HepG2 (cell line): ENCODE measurements around the gene BAZ1A. TPM values are rescaled to one million over a fixed set of nuclear protein-coding genes. Genes with fewer than 3 reads are reported as not detected.

Experiments used
- AGO1 ChIP-seq: fragments of 200-400 bp; formaldehyde crosslinking; IDR thresholded peaks from 2 replicates; pipeline ENCODE4 v1.6.1; 2017; ENCODE audit warnings: mild to moderate bottlenecking, low read depth, low read length, moderate library complexity; ENCODE audit not compliant: poor library complexity, severe bottlenecking
- FOXJ3 ChIP-seq: sonication (generic); formaldehyde crosslinking; IDR thresholded peaks from 2 replicates; pipeline ENCODE4 v1.4.0; 2020; ENCODE audit warnings: missing genetic modification reagents, mild to moderate bottlenecking, borderline replicate concordance
- GMEB1 ChIP-seq: sonication (generic); formaldehyde crosslinking; IDR thresholded peaks from 2 replicates; pipeline ENCODE4 v1.5.1; 2020; ENCODE audit warnings: missing genetic modification reagents, mild to moderate bottlenecking, borderline replicate concordance
- ISL2 ChIP-seq: sonication (generic); formaldehyde crosslinking; IDR thresholded peaks from 2 replicates; pipeline ENCODE4 v1.5.0; 2020; ENCODE audit warnings: missing genetic modification reagents
- MAFG ChIP-seq: sonication (generic); formaldehyde crosslinking; IDR thresholded peaks from 2 replicates; pipeline ENCODE4 v1.5.1; 2020; ENCODE audit warnings: mild to moderate bottlenecking, missing genetic modification reagents
- RELA ChIP-seq: sonication (generic); formaldehyde crosslinking; IDR thresholded peaks from 2 replicates; pipeline ENCODE4 v1.4.0; 2020; ENCODE audit warnings: missing genetic modification reagents
- SMYD3 ChIP-seq: sonication (generic); formaldehyde crosslinking; IDR thresholded peaks from 2 replicates; pipeline ENCODE4 v1.8.1; 2023; ENCODE audit warnings: mild to moderate bottlenecking, missing genetic modification reagents
- YEATS4 ChIP-seq: sonication (generic); formaldehyde crosslinking; IDR thresholded peaks from 2 replicates; pipeline ENCODE4 v1.4.0; 2020; ENCODE audit warnings: missing genetic modification reagents, borderline replicate concordance
- ZBTB8A ChIP-seq: sonication (generic); formaldehyde crosslinking; IDR thresholded peaks from 2 replicates; pipeline ENCODE4 v1.4.0; 2020; ENCODE audit warnings: mild to moderate bottlenecking, low read depth, missing genetic modification reagents, borderline replicate concordance
- ZFY ChIP-seq: sonication (generic); formaldehyde crosslinking; IDR thresholded peaks from 2 replicates; pipeline ENCODE4 v1.4.0; 2020; ENCODE audit warnings: missing genetic modification reagents
- ZHX1 ChIP-seq: sonication (generic); formaldehyde crosslinking; IDR thresholded peaks from 2 replicates; pipeline ENCODE4 v1.8.1; 2022; ENCODE audit warnings: low read depth, mild to moderate bottlenecking, missing genetic modification reagents
- ZNF263 ChIP-seq: sonication (generic); formaldehyde crosslinking; IDR thresholded peaks from 2 replicates; pipeline ENCODE4 v1.4.0; 2020; ENCODE audit warnings: missing genetic modification reagents
- ZNF33B ChIP-seq: sonication (generic); formaldehyde crosslinking; IDR thresholded peaks from 2 replicates; pipeline ENCODE4 v1.5.1; 2020; ENCODE audit warnings: mild to moderate bottlenecking, missing genetic modification reagents
- ZNF761 ChIP-seq: sonication (generic); formaldehyde crosslinking; conservative IDR thresholded peaks from 2 replicates; pipeline ENCODE4 v1.4.0; 2020; ENCODE audit warnings: mild to moderate bottlenecking, missing genetic modification reagents
- ZNF792 ChIP-seq: IDR thresholded peaks from 2 replicates; pipeline ENCODE4 v1.6.1; 2016
- ZUFSP ChIP-seq: sonication (generic); formaldehyde crosslinking; IDR thresholded peaks from 2 replicates; pipeline ENCODE4 v1.9.0; 2021; ENCODE audit warnings: missing genetic modification reagents, mild to moderate bottlenecking, borderline replicate concordance
- polyA plus RNA-seq, 8 experiments: library from polyadenylated mRNA; depleted of rRNA in 3 of 8; stranded (reverse) in 7 of 8; unstranded in 1 of 8; fragments of >200 nt; fragmentation: Illumina TruSeq in 4 of 8; extraction: Trizol in 4 of 8; gene quantifications; 2 replicates each; pipeline versions ENCODE4 v1.2.1 to v1.2.3, GENCODE V29; 2011 to 2016; ENCODE audit warnings: low read depth in 4 of 8, missing spikeins in 1 of 8, mixed read lengths in 1 of 8; ENCODE audit not compliant: insufficient read depth in 1 of 8
- total RNA-seq, 5 experiments: library from RNA; depleted of rRNA; stranded (reverse); fragments of >200 nt; fragmentation: Illumina TruSeq; extraction: Trizol; gene quantifications; 2 replicates each; pipeline ENCODE4 v1.2.3, GENCODE V29; 2016; ENCODE audit warnings: low read depth in 1 of 5
- TF ChIP-seq, protein P1 (sequence below): sonication (generic); formaldehyde crosslinking; IDR thresholded peaks from 2 replicates; pipeline ENCODE4 v1.8.0; 2023; ENCODE audit warnings: mild to moderate bottlenecking, missing genetic modification reagents
- TF ChIP-seq, protein P2 (sequence below): sonication (generic); formaldehyde crosslinking; IDR thresholded peaks from 2 replicates; pipeline ENCODE4 v1.4.0; 2020; ENCODE audit warnings: missing genetic modification reagents, borderline replicate concordance

BAZ1A gene
- total and polyA plus RNA-seq, 2 of the 13 experiments (the other 11 are each of a cell fraction or from before 2014, with no cell fraction given) = 20.9 to 56.8 TPM

DNA sequence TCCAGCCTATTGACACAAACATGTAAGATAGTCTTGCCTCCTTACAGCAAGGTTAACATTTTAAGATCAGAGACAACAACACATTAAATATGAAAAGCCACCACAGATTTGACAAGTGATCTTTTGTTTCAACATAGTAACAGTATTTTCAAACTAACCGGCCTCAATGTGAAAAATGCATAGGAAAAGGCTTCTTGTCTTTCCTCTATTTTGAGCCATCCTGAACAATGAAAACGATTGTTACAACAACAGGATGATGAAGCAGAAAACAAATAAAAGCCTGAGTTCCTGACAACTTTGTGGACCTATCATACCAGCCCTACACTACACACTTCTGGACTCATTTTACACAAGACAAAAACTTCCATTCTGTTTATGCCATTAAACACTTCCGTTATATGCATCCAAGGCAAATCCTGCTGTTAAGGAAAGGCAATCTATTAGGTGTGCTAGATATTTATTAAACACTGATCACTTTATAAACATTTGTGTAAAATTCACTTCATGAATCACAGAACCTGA lies 37.3 kb downstream of the BAZ1A start (continued):
- TF ChIP-seq GMEB1 (CRISPR knock-in tag) (no peak), AGO1 (no peak), ZBTB8A (CRISPR knock-in tag) (no peak), YEATS4 (no peak), ZFY (CRISPR knock-in tag) (no peak), ZNF33B (CRISPR knock-in tag) (no peak), ZNF263 (CRISPR knock-in tag) (no peak), ZUFSP (no peak), SMYD3 (CRISPR knock-in tag) (peak; percentile 76; the same call in 1 of the 2 replicates), ZNF761 (CRISPR knock-in tag) (no peak), FOXJ3 (CRISPR knock-in tag) (peak; percentile 57; the same call in 1 of the 2 replicates), ZNF792 (CRISPR knock-in tag) (peak; percentile 34; the same call in 1 of the 2 replicates), MAFG (no peak), ZHX1 (CRISPR knock-in tag) (no peak), ISL2 (CRISPR knock-in tag) (peak; percentile 38; the same call in 1 of the 2 replicates), RELA (CRISPR knock-in tag) (no peak)
- TF ChIP-seq, protein P1, sequence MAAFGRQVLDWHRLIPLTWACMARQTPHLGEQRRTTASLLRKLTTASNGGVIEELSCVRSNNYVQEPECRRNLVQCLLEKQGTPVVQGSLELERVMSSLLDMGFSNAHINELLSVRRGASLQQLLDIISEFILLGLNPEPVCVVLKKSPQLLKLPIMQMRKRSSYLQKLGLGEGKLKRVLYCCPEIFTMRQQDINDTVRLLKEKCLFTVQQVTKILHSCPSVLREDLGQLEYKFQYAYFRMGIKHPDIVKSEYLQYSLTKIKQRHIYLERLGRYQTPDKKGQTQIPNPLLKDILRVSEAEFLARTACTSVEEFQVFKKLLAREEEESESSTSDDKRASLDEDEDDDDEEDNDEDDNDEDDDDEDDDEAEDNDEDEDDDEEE = no peak
- TF ChIP-seq, protein P2, sequence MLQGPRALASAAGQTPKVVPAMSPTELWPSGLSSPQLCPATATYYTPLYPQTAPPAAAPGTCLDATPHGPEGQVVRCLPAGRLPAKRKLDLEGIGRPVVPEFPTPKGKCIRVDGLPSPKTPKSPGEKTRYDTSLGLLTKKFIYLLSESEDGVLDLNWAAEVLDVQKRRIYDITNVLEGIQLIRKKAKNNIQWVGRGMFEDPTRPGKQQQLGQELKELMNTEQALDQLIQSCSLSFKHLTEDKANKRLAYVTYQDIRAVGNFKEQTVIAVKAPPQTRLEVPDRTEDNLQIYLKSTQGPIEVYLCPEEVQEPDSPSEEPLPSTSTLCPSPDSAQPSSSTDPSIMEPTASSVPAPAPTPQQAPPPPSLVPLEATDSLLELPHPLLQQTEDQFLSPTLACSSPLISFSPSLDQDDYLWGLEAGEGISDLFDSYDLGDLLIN (CRISPR knock-in tag) = no peak
